ENCODE measurements around the gene LRRC4B. TPM values are rescaled to one million over a fixed set of nuclear protein-coding genes. Genes with fewer than 3 reads are reported as not detected.

Gene LRRC4B
- total RNA-seq, 1 experiment from 2014 or later = 0.54 TPM

GRCh38 chr19:50554212-50554611 lies 14.0 kb downstream of the LRRC4B start:
- Mint-ChIP-seq H3K4me3 (ENCODE audit: unreplicated experiment) (no peak overlapping the region), H3K36me3 (ENCODE audit: insufficient read depth, unreplicated experiment) (no peaks in the 10 kb centered on the region), H3K9me3 (ENCODE audit: unreplicated experiment) (no peaks in the 10 kb centered on the region), H3K27me3 (ENCODE audit: insufficient read depth, unreplicated experiment) (peaks cover 29% of the 10 kb centered on the region), H3K27ac (ENCODE audit: unreplicated experiment) (no peak overlapping the region), H3K4me1 (ENCODE audit: low read depth, unreplicated experiment) (peaks cover 6% of the 10 kb centered on the region)
- no peaks in the 10 kb centered on the region; the same call in 1 of the 2 replicates for H3K27me3 ChIP-seq (replicated peaks; ENCODE audit: control insufficient read depth, insufficient read depth, low read length)
- ChIA-PET POLR2A (no interaction called here), CTCF (no interaction called here)
- H3K9me3 ChIP-seq = no peaks in the 10 kb centered on the region
- no TSS peak for BruUV-seq (replicated peaks)
- DNase-seq = no peak
- intact Hi-C loops (cut with micrococcal nuclease; ENCODE audit: unreplicated experiment) = no loop called here
- no peaks in the 10 kb centered on the region for H3K36me3 ChIP-seq (ENCODE audit: control insufficient read depth, insufficient read depth, low read length)
- peaks cover 11% of the 10 kb centered on the region for H3K4me1 ChIP-seq
- TF ChIP-seq CTCF (IDR thresholded peaks at IDR 0.05; ENCODE audit: insufficient read depth in 1 of 2, low read depth in 1 of 2, low read length in 1 of 2, severe bottlenecking in 1 of 2, unreplicated experiment in 1 of 2) = no peak
- no peak overlapping the region for H3K4me3 ChIP-seq (ENCODE audit: low read depth, low read length)

- Histone ChIP-seq H3K4me1 (peaks cover 11% of the 10 kb centered on the region), H3K36me3 (ENCODE audit: control insufficient read depth, insufficient read depth, low read length) (no peaks in the 10 kb centered on the region), H3K9me3 (no peaks in the 10 kb centered on the region), H3K27me3 (replicated peaks; ENCODE audit: control insufficient read depth, insufficient read depth, low read length) (peaks cover 2% of the 10 kb centered on the region; the same call in 1 of the 2 replicates), H3K4me3 (ENCODE audit: low read depth, low read length) (no peak overlapping the region)
- ChIA-PET POLR2A (no interaction called here), CTCF (no interaction called here)
- no peaks in the 10 kb centered on the region for H3K9me3 Mint-ChIP-seq (ENCODE audit: unreplicated experiment)
- DNase-seq = no peak
- peaks cover 6% of the 10 kb centered on the region for H3K4me1 Mint-ChIP-seq (ENCODE audit: low read depth, unreplicated experiment)
- no peaks in the 10 kb centered on the region for H3K36me3 Mint-ChIP-seq (ENCODE audit: insufficient read depth, unreplicated experiment)
- H3K4me3 Mint-ChIP-seq (ENCODE audit: unreplicated experiment) = no peak overlapping the region
- TF ChIP-seq CTCF (IDR thresholded peaks at IDR 0.05; ENCODE audit: insufficient read depth in 1 of 2, low read depth in 1 of 2, low read length in 1 of 2, severe bottlenecking in 1 of 2, unreplicated experiment in 1 of 2) = no peak
- no peak overlapping the region for H3K27ac Mint-ChIP-seq (ENCODE audit: unreplicated experiment)
- BruUV-seq (replicated peaks) = no TSS peak
- H3K27me3 Mint-ChIP-seq (ENCODE audit: insufficient read depth, unreplicated experiment) = peaks cover 32% of the 10 kb centered on the region
- intact Hi-C loops (cut with micrococcal nuclease; ENCODE audit: unreplicated experiment) = no loop called here
Measured at GRCh38 chr19:50553134-50553703, 15.0 kb downstream of the LRRC4B start.

GRCh38 chr19:50552540-50552939 lies 15.7 kb downstream of the LRRC4B start:
- no peak for DNase-seq
- H3K27ac Mint-ChIP-seq (ENCODE audit: unreplicated experiment) = no peak overlapping the region
- Histone ChIP-seq H3K36me3 (ENCODE audit: control insufficient read depth, insufficient read depth, low read length) (no peaks in the 10 kb centered on the region), H3K9me3 (no peaks in the 10 kb centered on the region), H3K4me1 (peaks cover 11% of the 10 kb centered on the region), H3K27me3 (replicated peaks; ENCODE audit: control insufficient read depth, insufficient read depth, low read length) (peaks cover 2% of the 10 kb centered on the region; the same call in 1 of the 2 replicates), H3K4me3 (ENCODE audit: low read depth, low read length) (no peak overlapping the region)
- H3K9me3 Mint-ChIP-seq (ENCODE audit: unreplicated experiment) = no peaks in the 10 kb centered on the region
- ChIA-PET CTCF (no interaction called here), POLR2A (no interaction called here)
- H3K4me1 Mint-ChIP-seq (ENCODE audit: low read depth, unreplicated experiment) = peaks cover 6% of the 10 kb centered on the region
- H3K36me3 Mint-ChIP-seq (ENCODE audit: insufficient read depth, unreplicated experiment) = no peaks in the 10 kb centered on the region
- BruUV-seq (replicated peaks) = no TSS peak
- H3K4me3 Mint-ChIP-seq (ENCODE audit: unreplicated experiment) = no peak overlapping the region
- H3K27me3 Mint-ChIP-seq (ENCODE audit: insufficient read depth, unreplicated experiment) = peaks cover 32% of the 10 kb centered on the region
- no peak for TF ChIP-seq CTCF (IDR thresholded peaks at IDR 0.05; ENCODE audit: insufficient read depth in 1 of 2, low read depth in 1 of 2, low read length in 1 of 2, severe bottlenecking in 1 of 2, unreplicated experiment in 1 of 2)
- intact Hi-C loops (cut with micrococcal nuclease; ENCODE audit: unreplicated experiment) = no loop called here

All from Caco-2 (cell line).